Stomach (tissue), 4 donors: ENCODE data around the gene GNPTAB.

Experiments
- EP300 ChIP-seq: sonication (generic); formaldehyde crosslinking; IDR thresholded peaks from one replicate; pipeline ENCODE4 v1.6.1; 2017; ENCODE audit warnings: antibody characterized with exemption
- POLR2A ChIP-seq, 4 donors: fragments of 450-650 bp; IDR thresholded peaks; one replicate each; pipeline ENCODE4 v1.6.1; 2016; ENCODE audit warnings: antibody characterized with exemption in 4 of 4, control low read depth in 2 of 4, mild to moderate bottlenecking in 1 of 4, moderate library complexity in 1 of 4
- POLR2AphosphoS5 ChIP-seq, 3 donors: sonication (generic); formaldehyde crosslinking; IDR thresholded peaks; one replicate each; pipeline ENCODE4 v1.6.1; 2016; ENCODE audit warnings: antibody characterized with exemption in 3 of 3
- TF ChIP-seq, protein P1 (sequence below), 7 experiments: fragments of 450-650 bp in 4 of 7; fragments of 200-600 bp in 3 of 7; sonication (generic) in 3 of 7; IDR thresholded peaks; one replicate each; pipeline ENCODE4 v1.5.1; 2016 to 2019; ENCODE audit warnings: antibody characterized with exemption in 7 of 7, control low read depth in 2 of 7, mild to moderate bottlenecking in 1 of 7

DNA sequence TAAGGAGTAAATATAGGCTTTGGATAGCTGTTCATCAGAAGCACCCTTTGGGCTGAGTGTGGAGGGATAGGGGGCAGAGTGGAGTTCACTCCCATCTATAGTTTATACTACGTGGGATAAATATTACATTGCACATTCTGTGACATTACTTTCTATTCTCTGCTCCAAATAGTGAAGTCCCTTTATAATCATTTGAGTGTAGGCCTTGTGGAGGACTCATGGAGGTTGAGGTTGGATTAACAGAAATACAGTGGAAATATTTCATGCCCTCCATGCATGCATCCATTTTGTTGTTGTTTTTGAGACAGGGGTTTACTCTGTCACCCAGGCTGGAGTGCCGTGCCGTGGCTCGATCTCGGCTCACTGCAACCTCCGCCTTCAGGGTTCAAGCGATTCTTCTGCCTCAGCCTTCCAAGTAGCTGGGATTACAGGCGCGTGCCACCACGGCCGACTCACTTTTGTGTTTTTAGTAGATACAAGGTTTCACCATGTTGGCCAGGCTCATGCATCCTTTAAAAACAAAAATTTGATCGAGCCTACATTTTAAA, 131.9 kb downstream of the GNPTAB start:
- TF ChIP-seq, protein P1, sequence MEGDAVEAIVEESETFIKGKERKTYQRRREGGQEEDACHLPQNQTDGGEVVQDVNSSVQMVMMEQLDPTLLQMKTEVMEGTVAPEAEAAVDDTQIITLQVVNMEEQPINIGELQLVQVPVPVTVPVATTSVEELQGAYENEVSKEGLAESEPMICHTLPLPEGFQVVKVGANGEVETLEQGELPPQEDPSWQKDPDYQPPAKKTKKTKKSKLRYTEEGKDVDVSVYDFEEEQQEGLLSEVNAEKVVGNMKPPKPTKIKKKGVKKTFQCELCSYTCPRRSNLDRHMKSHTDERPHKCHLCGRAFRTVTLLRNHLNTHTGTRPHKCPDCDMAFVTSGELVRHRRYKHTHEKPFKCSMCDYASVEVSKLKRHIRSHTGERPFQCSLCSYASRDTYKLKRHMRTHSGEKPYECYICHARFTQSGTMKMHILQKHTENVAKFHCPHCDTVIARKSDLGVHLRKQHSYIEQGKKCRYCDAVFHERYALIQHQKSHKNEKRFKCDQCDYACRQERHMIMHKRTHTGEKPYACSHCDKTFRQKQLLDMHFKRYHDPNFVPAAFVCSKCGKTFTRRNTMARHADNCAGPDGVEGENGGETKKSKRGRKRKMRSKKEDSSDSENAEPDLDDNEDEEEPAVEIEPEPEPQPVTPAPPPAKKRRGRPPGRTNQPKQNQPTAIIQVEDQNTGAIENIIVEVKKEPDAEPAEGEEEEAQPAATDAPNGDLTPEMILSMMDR (IDR thresholded peaks at IDR 0.05), result no peak
- TF ChIP-seq POLR2A (IDR thresholded peaks at IDR 0.05), result no peak
- no peak for TF ChIP-seq EP300
- no peak for TF ChIP-seq POLR2AphosphoS5 (IDR thresholded peaks at IDR 0.05)
